GM21737 (cell line): ENCODE measurements around the gene RBM47.

Experiments
- ATAC-seq: cut with Tn5 transposase; IDR thresholded peaks from one replicate; pipeline ENCODE4 v1.9.1; 2021; ENCODE audit warnings: mild to moderate bottlenecking, moderate library complexity; ENCODE audit not compliant: unreplicated experiment

RBM47 gene

GRCh38 chr4:40380647-40381046, 249.0 kb downstream of the RBM47 start:
- no peak for ATAC-seq

GRCh38 chr4:40379248-40379647, 250.4 kb downstream of the RBM47 start:
- no peak for ATAC-seq

GRCh38 chr4:40378619-40379018, 251.0 kb downstream of the RBM47 start:
- no peak for ATAC-seq

GRCh38 chr4:40377512-40378365, 251.9 kb downstream of the RBM47 start:
- no peak for ATAC-seq

GRCh38 chr4:40375620-40376019, 254.0 kb downstream of the RBM47 start:
- no peak for ATAC-seq

GRCh38 chr4:40375095-40375494, 254.6 kb downstream of the RBM47 start:
- ATAC-seq, result no peak

GRCh38 chr4:40373636-40374035, 256.0 kb downstream of the RBM47 start:
- no peak for ATAC-seq
